ENCODE results near the gene MPHOSPH6. TPM values are rescaled to one million over a fixed set of nuclear protein-coding genes. Genes with fewer than 3 reads are reported as not detected.

MPHOSPH6 gene
- total RNA-seq, 1 donor from 2014 or later, result 111 TPM

DNA sequence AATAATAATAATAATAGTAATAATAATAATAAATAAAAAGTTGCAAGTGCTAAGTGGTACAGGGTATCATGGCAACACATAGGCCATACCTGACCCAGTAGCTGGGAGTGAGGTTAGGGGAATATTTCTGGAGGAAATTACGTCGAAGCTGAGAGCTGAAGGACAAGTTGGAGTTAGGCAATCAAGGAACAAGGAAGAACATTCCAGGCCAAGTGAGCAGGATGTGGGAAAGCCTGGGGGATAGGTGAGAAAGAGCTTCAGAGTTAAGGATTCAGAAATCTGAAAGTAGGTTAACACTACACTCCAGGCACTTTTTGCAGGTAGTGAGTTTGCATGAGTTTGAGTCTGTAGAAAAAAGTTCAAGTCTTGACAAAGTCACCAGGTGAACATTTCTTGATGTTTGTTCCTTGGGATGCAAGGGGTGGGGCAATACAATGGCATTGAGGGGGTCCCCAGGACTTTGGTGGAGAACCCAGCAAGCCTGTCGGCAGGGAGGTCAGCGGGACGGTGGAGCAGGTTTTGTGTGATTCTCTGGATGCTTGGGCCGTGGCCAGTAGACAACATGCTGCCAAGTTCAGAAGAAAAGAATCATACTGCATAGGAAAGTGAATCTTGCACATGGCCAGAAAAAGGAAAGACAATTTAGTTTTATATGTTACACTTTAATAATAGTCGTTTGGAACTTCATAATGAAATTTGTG, 27.7 kb upstream of the MPHOSPH6 start:
- Histone ChIP-seq H3K9me3 (ENCODE audit: low read depth) (no peaks in the 10 kb centered on the region), H3K27me3 (no peaks in the 10 kb centered on the region), H2AFZ (replicated peaks) (no peak overlapping the region), H3K27ac (no peak overlapping the region), H3K4me2 (no peak overlapping the region), H3K79me2 (ENCODE audit: low read depth) (no peaks in the 10 kb centered on the region), H3K9ac (no peak overlapping the region), H4K20me1 (ENCODE audit: low read depth) (no peaks in the 10 kb centered on the region), H3K36me3 (no peaks in the 10 kb centered on the region), H3K4me3 (no peak overlapping the region), H3F3A (ENCODE audit: low read depth) (no peaks in the 10 kb centered on the region), H3K4me1 (no peaks in the 10 kb centered on the region)
- Mint-ChIP-seq H3K4me1 (peaks cover 7% of the 10 kb centered on the region), H3K27me3 (ENCODE audit: insufficient read depth, low read depth) (peaks cover 5% of the 10 kb centered on the region), H3K9me3 (no peaks in the 10 kb centered on the region), H3K27ac (no peak overlapping the region), H3K4me3 (no peak overlapping the region), H3K36me3 (no peaks in the 10 kb centered on the region)
- DNase-seq (ENCODE audit: low spot score), result no peak
- TF ChIP-seq EZH2phosphoT487 (IDR thresholded peaks at IDR 0.05) (no peak), EZH2 (IDR thresholded peaks at IDR 0.05) (no peak)
- TF ChIP-seq, protein P1, sequence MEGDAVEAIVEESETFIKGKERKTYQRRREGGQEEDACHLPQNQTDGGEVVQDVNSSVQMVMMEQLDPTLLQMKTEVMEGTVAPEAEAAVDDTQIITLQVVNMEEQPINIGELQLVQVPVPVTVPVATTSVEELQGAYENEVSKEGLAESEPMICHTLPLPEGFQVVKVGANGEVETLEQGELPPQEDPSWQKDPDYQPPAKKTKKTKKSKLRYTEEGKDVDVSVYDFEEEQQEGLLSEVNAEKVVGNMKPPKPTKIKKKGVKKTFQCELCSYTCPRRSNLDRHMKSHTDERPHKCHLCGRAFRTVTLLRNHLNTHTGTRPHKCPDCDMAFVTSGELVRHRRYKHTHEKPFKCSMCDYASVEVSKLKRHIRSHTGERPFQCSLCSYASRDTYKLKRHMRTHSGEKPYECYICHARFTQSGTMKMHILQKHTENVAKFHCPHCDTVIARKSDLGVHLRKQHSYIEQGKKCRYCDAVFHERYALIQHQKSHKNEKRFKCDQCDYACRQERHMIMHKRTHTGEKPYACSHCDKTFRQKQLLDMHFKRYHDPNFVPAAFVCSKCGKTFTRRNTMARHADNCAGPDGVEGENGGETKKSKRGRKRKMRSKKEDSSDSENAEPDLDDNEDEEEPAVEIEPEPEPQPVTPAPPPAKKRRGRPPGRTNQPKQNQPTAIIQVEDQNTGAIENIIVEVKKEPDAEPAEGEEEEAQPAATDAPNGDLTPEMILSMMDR (IDR thresholded peaks at IDR 0.05), result no peak

DNA sequence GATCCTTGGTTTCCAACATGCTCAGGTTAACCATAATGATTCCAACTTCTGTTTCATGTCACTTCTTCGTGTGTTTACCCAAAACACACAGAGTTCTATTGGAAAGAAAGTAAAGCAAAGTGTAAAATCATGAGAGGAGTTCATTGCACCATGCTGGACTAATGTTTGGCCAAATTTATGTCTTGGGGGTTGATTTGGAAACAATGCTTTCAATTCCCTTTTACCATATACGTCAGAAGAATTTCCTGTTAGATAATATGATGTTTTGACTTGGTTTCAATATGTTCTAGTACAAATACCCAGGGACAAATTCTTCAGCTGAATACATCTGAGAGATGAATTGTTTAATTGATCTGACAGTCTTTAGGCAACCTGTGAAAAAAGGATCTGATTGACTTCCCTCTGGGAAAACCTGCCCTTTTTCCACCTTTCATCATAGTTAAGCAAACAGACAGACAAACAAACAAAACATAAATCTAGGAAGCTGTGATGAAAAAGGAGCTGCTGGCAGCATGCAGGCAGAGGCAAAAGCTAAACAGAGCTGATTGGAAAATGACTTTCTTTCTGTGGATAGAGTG, 26.0 kb upstream of the MPHOSPH6 start:
- Mint-ChIP-seq H3K4me3 (no peak overlapping the region), H3K9me3 (no peaks in the 10 kb centered on the region), H3K36me3 (no peaks in the 10 kb centered on the region), H3K27ac (no peak overlapping the region), H3K4me1 (peaks cover 2% of the 10 kb centered on the region), H3K27me3 (ENCODE audit: insufficient read depth, low read depth) (peaks cover 4% of the 10 kb centered on the region)
- Histone ChIP-seq H3F3A (ENCODE audit: low read depth) (no peaks in the 10 kb centered on the region), H3K9ac (no peak overlapping the region), H3K79me2 (ENCODE audit: low read depth) (no peaks in the 10 kb centered on the region), H3K9me3 (ENCODE audit: low read depth) (no peaks in the 10 kb centered on the region), H3K36me3 (no peaks in the 10 kb centered on the region), H3K4me3 (no peak overlapping the region), H3K4me1 (no peaks in the 10 kb centered on the region), H3K27ac (no peak overlapping the region), H3K27me3 (no peaks in the 10 kb centered on the region), H4K20me1 (ENCODE audit: low read depth) (no peaks in the 10 kb centered on the region), H2AFZ (replicated peaks) (no peak overlapping the region), H3K4me2 (no peak overlapping the region)
- no peak for TF ChIP-seq EZH2phosphoT487 (IDR thresholded peaks at IDR 0.05)
- DNase-seq (ENCODE audit: low spot score), result no peak

DNA sequence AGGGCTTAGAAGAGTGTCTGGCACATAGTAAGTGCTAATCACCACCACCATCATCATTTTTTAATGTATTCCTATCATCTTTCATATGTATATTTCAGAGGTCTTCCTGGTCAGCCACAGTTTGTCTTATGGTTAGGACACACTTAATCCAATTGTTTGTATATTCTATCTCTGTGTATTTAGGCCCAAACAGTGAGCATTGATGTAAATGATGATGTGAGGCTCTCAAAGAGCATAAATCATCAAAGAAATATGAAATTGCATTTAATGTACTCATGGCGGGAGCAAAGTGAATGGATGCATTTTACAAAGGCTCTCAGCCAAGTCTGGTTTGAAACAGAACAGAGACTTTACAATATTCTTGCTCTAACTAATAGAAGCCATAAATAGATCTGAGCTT, 24.1 kb upstream of the MPHOSPH6 start:
- TF ChIP-seq, protein P1 (IDR thresholded peaks at IDR 0.05), result no peak
- TF ChIP-seq EZH2 (IDR thresholded peaks at IDR 0.05), result no peak
- no peak for TF ChIP-seq EZH2phosphoT487 (IDR thresholded peaks at IDR 0.05)
- Histone ChIP-seq H3K27me3 (no peaks in the 10 kb centered on the region), H2AFZ (replicated peaks) (no peak overlapping the region), H3K9me3 (ENCODE audit: low read depth) (no peaks in the 10 kb centered on the region), H3K79me2 (ENCODE audit: low read depth) (no peaks in the 10 kb centered on the region), H3K9ac (no peak overlapping the region), H4K20me1 (ENCODE audit: low read depth) (no peaks in the 10 kb centered on the region), H3K4me2 (no peak overlapping the region), H3K4me3 (no peak overlapping the region), H3F3A (ENCODE audit: low read depth) (no peaks in the 10 kb centered on the region), H3K27ac (no peak overlapping the region), H3K4me1 (no peaks in the 10 kb centered on the region), H3K36me3 (no peaks in the 10 kb centered on the region)
- Mint-ChIP-seq H3K4me3 (no peak overlapping the region), H3K27ac (no peak overlapping the region), H3K36me3 (no peaks in the 10 kb centered on the region), H3K9me3 (no peaks in the 10 kb centered on the region), H3K27me3 (ENCODE audit: insufficient read depth, low read depth) (peaks cover 2% of the 10 kb centered on the region), H3K4me1 (peaks cover 5% of the 10 kb centered on the region)
- no peak for DNase-seq (ENCODE audit: low spot score)

DNA sequence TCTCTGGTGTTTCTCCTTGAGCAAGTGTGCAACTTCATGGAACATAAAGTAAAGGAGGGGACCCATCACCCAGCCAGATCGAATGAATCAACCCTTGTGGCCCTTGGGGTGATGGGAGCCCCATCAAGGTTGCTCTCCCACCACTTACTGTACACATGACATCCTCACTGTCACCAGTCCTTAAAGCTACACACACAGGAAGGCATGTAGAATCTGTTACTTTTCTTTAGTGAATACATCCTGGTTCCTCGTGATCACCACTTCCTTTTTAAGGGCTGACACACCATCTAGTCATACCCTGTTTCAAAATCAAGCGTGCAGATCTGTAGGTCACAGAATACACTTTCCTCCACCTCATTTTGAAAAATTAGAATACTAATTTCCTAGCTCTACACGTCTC, 22.6 kb upstream of the MPHOSPH6 start:
- Histone ChIP-seq H3K9me3 (ENCODE audit: low read depth) (no peaks in the 10 kb centered on the region), H3K79me2 (ENCODE audit: low read depth) (no peaks in the 10 kb centered on the region), H3K36me3 (no peaks in the 10 kb centered on the region), H2AFZ (replicated peaks) (no peak overlapping the region), H3K27me3 (no peaks in the 10 kb centered on the region), H3K4me1 (no peaks in the 10 kb centered on the region), H3F3A (ENCODE audit: low read depth) (no peaks in the 10 kb centered on the region), H3K27ac (no peak overlapping the region), H3K9ac (no peak overlapping the region), H4K20me1 (ENCODE audit: low read depth) (no peaks in the 10 kb centered on the region), H3K4me2 (no peak overlapping the region), H3K4me3 (no peak overlapping the region)
- Mint-ChIP-seq H3K9me3 (no peaks in the 10 kb centered on the region), H3K36me3 (no peaks in the 10 kb centered on the region), H3K27ac (no peak overlapping the region), H3K27me3 (ENCODE audit: insufficient read depth, low read depth) (peaks cover 2% of the 10 kb centered on the region), H3K4me3 (no peak overlapping the region), H3K4me1 (peaks cover 9% of the 10 kb centered on the region)
- DNase-seq (ENCODE audit: low spot score), result no peak
- TF ChIP-seq EZH2phosphoT487 (IDR thresholded peaks at IDR 0.05), result no peak
- TF ChIP-seq, protein P1 (IDR thresholded peaks at IDR 0.05), result no peak
- no peak for TF ChIP-seq EZH2 (IDR thresholded peaks at IDR 0.05)

Measured in neural progenitor cell (in vitro differentiated cells).